ENCODE measurements around the gene CCSER1.

CCSER1 gene

DNA sequence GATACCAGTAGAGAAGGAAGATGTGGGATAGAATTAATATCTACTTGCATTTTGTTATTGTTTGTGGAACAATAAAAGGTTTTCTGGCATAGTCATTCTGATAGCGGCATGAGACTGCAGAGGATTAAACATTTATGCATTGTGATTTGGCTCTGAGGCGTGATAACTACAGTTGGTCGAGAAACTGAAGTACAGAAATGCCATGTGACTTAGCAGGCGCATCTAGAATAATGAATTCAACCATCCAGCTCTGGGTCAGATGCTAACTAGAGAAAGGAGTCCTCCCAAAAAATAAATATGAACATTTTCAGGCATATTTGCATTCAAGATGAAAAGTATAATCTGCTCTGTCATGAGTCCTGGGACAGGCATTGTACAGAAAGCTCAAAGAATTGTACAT lies 62.8 kb downstream of the CCSER1 start:
- no peak for DNase-seq (ENCODE audit: low read depth in 2 of 3, low spot score in 2 of 3)

DNA sequence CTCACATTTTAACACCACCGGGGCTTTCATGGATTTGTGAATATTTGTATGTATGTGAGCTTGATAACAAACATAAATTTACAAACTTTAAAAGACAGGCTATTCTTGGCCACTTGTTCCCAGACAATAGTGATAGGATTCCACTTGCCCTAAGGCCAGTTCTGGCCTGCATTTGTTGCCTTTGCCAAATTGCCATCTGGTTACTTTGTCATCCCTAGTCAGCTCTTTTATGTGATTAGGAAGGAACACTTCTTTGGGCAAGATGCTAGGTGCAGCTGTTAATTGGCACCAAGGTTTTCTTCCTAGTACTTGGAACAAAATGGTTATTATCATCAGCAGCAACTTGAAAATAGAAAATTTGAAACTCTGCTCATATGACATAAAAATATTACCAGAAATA lies 63.3 kb downstream of the CCSER1 start:
- DNase-seq (ENCODE audit: low read depth in 2 of 3, low spot score in 2 of 3) = no peak

DNA sequence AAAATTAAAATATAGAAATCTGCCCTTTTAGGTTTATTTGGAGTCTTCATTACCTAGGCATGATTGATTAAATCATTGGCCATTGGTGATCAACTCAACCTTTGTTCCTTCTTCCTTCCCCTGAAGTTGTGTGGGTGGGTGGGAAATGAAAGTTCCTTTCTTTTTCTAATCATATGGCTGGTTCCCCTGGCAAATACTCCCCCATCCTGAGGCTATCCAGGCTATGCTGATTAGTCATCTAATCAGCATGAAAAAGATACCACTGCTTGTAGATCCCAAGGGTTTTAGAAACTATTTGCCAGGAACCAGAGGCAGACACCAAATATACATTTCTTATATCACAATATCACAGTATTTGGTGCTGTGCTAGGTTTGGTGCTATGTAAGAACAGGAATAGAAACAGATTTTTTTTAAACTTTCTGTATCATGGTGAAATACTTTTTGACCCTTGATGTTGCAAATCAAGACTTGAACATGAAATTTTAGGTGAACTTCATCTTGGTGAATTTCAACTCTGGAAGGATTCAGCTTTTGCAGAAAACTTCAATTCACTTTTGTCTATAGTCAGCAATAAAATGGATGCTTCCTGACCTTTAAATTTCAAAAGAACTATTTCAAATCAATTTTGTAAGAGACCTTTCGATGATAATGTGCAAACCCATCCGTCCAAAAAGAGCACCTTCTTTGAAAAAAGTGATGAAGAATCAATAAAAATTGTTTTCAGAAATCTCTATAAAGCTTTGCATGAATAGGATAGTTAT lies 71.1 kb downstream of the CCSER1 start:
- no peak for DNase-seq (ENCODE audit: low read depth in 2 of 3, low spot score in 2 of 3)

DNA sequence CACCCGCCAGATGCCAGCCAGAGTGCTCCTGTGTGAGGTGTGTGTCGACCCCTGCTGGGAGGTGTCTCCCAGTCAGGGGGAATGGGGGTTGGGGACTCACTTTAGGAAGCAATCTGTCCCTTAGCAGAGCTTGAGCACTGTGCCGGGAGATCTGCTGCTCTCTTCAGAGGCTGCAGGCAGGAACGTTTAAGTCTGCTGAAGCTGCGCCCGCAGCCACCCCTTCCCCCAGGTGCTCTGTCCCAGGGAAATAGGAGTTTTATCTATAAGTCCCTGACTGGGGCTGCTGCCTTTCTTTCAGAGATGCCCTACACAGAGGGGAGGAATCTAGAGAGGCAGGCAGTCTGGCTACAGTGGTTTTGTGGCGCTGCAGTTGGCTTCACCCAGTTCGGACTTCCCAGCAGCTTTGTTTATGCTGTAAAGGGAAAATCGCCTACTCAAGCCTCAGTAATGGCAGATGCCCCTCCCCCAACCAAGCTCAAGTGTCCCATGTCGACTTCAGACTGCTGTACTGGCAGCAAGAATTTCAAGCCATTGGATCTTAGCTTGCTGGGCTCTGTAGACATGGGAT lies 80.8 kb downstream of the CCSER1 start:
- DNase-seq (ENCODE audit: low read depth in 2 of 3, low spot score in 2 of 3) = no peak

DNA sequence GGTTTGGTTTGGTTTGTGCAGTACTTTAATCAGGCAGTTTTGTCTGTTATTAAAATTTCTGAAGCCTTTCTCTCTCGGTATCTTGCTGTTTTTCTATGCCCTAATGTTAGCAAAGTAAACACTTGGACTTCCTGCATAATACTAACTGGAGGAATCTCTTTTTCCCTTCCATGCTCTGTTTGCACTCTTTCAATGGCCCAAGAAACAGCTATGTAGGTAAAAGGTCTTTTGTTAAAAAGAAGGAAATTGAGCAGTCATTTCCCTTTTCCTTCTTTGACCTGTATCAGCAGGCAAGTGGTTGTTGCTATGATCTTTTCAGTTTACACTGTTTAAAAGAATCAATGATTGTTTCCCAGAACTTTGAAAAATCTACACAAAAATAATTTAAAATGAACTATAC lies 82.7 kb downstream of the CCSER1 start:
- DNase-seq (ENCODE audit: low read depth in 2 of 3, low spot score in 2 of 3) = no peak

DNA sequence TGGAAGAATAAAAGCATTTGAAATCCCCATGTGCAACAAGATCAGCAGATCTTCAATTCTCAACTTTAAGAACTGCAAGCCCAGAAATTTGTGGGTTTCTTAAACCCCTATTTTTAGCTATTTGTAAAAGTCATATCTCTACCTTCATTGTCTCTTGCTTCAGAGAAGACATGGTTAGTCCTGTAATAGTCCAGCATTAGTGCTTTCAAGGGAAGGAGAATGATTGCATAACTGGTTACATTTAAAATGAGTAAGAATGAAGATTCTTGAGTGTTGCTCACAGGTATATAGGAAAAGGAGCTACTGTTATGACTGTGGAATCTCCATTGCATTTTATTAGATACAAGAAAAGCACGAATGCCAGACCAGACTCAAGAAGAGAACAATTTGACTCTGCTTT lies 84.0 kb downstream of the CCSER1 start:
- no peak for DNase-seq (ENCODE audit: low read depth in 2 of 3, low spot score in 2 of 3)

DNA sequence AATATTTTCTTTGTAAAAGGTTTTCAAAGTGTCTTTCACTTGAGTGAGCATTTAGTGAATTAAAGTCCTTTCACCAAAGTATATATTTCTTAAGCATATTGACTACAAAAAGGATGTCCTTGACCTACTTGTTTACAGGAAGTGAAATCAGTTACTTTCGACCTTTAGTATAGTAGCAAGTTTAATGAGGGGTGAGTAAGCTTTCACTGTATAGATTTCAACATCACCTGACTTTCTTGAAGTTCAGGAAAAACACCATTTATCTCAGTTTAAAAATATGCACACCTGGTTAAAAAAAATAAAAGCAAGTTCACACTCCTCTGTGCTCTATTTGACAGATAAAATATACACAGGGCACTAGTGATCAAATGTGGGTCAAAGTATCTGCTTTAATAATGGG lies 88.1 kb downstream of the CCSER1 start:
- DNase-seq (ENCODE audit: low read depth in 2 of 3, low spot score in 2 of 3) = no peak

DNA sequence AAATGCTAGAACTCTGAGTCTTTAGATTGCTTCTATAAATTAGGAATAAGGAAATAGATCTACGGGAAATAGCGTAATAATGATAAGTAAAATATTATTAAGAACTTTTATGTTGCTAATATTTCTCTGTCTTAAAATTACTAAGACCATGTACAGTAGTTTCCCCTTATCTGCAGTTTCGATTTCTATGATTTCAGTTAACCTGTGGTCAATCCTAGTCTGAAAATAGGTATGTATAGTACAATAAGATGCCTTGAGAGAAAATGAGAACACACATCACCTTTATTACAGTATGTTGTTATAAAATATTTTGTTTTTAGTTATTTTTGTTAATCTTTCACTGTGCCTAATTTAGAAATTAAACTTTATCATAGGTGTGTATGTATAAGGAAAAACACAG lies 92.6 kb downstream of the CCSER1 start:
- DNase-seq (ENCODE audit: low read depth in 2 of 3, low spot score in 2 of 3) = no peak

DNA sequence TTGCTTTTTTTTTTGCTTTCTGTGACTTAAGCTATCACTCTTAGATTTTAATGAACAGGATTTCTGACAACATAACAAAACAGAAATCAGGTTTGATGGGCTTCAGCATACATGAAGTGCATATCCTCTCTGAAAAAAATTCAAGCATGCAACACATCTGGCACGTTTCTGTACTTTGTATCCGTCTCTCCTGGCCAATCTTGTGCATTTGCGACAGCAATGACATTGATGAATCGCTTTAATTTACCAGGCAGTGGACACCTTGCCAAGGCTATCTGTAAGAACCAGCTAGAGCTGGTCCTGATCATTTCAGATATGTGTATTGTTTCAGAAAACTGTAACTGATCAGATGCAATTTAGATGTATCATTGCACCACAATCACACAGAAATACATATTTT lies 93.3 kb downstream of the CCSER1 start:
- DNase-seq (ENCODE audit: low read depth in 2 of 3, low spot score in 2 of 3) = no peak

DNA sequence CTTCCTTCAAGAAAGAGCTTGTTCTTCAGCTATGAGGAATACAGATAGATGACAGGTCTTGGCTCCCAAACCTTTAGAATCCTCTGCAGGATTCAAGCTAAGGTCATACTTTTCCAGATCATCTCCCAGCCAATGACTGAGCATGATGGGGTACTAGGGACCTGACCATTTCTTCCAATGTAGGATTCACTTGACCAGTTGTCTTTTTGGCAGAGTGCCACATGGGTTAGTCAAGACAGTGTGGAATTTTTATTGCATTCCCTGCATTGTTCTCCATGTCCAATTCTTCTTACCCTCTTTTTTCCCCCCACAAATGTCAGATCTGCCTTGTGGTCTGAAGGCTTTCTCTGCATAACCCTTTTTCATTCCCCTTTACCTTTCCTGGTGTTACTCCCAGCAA lies 99.5 kb downstream of the CCSER1 start:
- no peak for DNase-seq (ENCODE audit: low read depth in 2 of 3, low spot score in 2 of 3)

DNA sequence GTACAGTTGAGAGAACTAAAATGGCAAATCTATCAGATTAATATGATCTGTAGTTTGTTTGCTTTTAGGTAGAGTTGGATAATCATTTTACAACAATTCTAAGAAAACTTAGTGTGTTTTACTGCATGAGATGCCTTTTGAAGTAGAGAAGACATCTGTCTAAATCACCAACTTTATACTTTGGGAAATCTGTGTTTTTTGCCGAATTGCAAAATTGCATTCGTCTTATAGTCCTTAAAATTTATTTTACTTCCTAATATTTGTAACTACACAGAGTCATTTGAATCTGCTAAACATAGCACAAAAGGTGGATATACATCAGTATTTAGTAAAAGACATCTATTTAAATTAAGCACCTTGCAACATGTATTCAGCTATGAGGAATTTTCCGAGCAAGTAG lies 100.0 kb downstream of the CCSER1 start:
- no peak for DNase-seq (ENCODE audit: low read depth in 2 of 3, low spot score in 2 of 3)

DNA sequence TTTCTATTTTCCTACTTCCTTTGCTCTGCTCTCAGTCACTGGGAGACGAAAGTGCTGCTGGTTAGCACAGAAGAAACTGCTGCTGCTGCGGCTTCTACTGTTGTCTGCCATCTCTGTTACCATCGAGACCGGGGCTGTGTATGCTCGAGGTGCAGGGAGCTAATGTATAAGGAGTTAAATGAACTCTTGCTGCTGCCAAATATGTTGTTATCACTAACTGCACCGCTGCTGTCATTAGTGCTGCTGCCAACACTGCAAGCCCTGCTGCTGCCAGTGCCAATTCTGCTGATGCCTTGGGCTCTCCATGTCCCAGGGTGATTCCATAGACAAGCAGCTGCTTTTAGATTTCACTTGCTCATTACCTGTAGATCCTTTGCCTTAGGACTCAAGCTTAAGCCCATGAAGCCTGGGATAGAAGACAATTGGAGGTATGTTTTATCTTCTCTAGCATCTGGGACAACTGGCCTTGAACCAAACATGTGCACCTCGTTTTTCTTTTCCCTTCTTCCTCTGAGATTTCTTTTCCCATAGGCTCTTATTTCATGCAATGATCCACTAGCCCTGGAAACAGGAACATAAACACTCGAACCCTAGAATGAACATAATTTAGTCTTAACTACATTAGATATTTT lies 107.8 kb downstream of the CCSER1 start:
- no peak for DNase-seq (ENCODE audit: low read depth in 2 of 3, low spot score in 2 of 3)

DNA sequence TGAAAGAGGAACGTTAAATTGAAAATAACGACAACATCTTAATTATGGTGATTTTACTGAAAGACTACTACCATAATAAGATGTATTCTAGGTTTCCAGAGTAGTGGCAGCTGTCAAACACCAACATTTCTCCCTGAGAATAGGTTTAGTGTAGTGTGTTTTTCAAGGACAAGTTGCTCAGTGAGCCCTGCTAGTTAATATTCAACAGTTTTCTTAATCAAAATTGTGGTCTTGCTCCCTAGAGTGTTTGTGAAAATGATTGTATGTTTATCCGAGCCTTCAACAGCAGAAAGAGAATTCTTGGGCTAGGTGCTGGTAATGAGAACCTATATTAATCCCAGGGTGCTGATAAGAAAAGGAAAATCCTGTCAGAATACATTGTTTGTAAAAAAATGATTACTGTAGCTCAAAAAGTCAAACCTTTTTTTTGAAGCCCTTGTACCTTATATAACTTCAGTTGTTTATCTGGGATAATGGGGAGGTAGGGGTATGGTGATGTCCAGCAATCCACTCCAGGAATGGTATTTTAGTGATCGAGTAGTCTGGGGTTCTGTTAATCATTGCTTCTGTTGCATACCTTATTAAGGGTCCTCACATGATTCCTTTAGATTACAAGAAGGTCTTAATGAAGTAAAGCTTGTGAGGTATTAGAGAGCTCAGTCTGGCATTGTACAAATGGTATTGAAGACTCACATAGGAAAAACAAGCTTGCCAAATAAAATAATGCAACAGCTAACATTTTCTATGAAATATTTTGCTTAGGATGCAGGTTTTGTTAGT lies 110.7 kb downstream of the CCSER1 start:
- no peak for DNase-seq (ENCODE audit: low read depth in 2 of 3, low spot score in 2 of 3)

DNA sequence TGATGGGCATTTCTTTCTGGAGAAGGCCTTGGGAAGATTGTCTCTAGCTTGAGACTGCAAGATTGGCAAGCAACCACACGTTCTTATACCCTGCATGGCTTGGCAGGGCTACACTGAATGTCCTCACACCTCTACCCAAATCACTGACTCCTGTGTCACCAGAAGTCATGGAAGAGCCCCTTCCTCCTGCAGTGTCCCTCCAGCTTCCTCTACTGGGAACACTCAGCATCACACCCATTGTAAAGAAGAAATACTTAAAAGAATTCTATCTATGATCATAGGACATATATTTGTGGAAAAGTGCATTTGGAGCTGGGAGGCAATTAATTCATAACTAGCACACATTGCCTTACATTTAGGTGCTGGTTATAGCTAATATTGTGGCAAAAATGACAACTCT lies 113.1 kb downstream of the CCSER1 start:
- DNase-seq (ENCODE audit: low read depth in 2 of 3, low spot score in 2 of 3) = no peak

DNA sequence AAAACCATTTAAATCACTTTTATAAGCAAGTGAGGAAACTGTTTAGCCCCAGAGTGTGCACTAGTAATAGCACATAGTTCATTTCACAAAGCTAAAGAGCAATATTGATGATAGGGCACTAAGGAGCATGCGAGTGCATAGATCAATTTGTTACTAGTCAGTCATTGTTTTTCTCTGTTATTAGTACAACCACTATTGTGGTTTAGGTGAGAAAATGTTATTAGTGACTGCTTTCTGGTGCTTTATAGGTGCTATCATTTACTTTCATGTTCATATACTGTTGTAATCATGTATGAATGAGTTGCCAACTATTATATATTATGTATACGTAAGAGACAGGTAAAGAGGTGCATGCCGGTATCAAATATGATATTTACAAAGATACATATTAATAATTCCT lies 113.8 kb downstream of the CCSER1 start:
- DNase-seq (ENCODE audit: low read depth in 2 of 3, low spot score in 2 of 3) = no peak

DNA sequence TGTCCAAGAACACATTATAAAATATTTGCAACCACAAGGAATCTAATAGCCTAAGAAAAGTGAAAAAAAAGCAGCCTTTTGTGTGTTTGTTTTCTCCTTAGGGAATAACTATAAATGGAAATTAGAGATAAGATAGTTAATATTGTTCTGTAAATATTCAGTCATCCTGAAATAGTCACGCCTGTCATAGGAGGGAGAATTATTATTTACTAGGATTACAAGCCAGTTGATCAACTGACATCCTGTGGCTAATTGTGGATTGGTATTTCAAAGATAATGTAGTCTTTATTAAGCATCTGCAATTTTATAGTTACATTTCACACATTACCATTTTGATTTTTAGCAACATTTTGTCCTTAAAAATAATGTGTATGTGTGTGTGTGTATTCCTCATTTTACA lies 118.6 kb downstream of the CCSER1 start:
- DNase-seq (ENCODE audit: low read depth in 2 of 3, low spot score in 2 of 3) = no peak

DNA sequence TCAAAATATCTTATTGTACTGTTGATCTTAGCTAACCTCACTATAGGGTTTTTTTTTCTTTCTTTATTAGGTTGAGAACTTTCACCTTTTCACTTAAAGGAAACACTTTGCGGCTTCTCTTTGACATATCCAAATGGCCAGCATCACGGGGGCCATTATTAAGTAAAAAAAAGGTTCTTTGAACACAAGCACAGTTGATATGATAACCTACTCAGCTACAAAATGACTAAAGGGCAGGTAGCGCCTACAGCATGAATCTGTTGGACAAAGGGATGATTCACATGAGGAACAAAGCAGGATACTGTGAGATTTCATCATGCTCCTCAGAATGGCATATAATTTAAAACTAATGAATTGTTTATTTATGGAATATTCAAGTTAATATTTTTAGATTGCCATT lies 119.6 kb downstream of the CCSER1 start:
- no peak for DNase-seq (ENCODE audit: low read depth in 2 of 3, low spot score in 2 of 3)

DNA sequence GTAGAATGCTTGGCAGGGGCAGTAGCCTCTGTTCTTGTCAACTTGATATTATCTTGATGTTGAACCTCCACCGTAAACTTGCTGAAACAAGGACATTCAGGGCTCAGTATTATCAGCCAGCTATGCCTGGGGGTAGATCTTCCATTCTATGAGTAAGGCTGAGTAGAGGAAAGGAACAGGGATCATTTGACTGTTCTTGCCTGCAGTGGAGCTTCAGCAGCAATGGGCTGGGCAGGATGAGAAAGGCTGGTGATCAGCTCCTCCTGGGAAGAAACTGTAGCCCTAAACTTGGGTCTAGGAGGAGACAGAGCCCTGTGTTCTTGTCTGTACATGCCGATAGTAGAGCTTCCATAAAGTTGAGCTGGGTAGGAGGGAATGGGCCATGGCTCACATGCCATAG lies 127.2 kb downstream of the CCSER1 start:
- DNase-seq (ENCODE audit: low read depth in 2 of 3, low spot score in 2 of 3) = no peak

DNA sequence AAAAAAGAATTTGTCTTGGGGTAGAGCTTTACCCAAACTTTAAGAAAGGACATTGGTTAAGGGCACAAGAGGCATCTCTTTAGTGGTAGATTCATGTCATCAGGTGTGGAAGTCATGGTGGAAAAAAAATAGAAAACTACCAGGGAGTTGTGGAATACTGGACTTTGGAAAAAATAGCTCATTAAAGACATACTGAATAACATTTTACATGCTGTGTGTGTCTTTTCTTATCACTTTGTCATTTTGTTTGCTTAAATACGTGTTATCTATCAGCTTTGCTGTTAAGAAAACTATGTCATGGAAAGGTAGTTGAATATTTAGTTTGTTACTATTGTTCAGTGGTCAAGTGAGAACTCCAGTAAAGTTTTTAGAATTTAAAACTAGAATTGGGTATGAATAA lies 147.0 kb downstream of the CCSER1 start:
- no peak for DNase-seq (ENCODE audit: low read depth in 2 of 3, low spot score in 2 of 3)

DNA sequence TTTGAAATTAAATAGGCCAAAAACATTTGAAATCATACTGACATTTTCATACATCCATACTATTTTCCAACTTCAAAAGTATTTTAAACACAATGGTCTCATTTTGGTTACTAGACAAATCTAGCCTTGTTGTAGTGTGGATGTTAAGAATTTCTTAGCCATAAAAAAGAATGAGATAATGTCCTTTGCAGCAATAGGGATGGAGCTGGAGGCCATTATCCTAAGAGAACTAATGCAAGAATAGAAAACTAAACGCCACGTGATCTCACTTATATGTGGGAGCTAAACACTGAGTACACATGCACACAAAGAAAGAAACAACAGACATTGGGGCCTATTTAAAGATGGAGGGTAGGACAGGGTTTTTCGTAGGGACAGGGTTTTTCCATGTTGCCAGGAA lies 153.8 kb downstream of the CCSER1 start:
- DNase-seq (ENCODE audit: low read depth in 2 of 3, low spot score in 2 of 3) = no peak

DNA sequence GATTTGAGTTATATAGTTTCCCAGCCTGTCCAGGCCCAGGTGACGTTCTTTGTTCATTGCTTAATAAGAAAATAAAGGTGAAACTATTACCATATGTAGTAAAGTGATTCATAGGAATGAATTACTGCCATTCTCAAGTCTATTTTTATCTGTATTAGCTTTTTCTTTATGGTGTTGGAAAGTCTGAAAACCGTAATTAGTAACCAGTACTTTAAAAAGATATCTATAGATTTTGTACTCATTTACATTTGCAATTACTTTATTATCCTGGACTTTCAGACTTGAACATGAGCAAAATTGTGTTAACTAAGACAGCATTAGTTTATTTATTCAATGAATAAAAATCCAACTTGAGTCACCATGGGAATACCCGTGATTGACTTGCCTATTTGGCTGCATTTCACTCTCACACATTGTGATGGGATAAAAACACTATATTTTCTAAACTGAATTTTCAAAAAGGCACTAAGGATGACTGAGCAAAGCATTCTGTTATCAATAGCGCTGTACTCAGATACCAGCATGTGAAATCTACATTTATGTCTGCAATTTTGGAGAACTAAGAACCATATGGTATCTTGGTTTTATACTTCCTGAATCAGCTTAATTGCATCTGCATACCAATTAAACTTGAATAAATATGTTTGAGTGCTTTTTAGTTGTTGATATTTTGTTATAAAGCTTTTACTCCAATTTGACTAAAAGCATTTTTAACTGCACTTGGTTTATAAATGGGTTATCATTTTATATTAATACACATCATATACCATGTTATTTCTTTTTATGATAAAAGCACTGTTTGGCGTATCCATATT lies 154.6 kb downstream of the CCSER1 start:
- no peak for DNase-seq (ENCODE audit: low read depth in 2 of 3, low spot score in 2 of 3)
